Adrenal gland (tissue), 12 donors: Measurements from ENCODE around the gene TRAPPC14. TPM values are rescaled to one million over a fixed set of nuclear protein-coding genes. Genes with fewer than 3 reads are reported as not detected.

Experiments used
- DNase-seq, 7 donors: peaks; one replicate each; pipeline ENCODE4 v3.0.0-alpha.2; 2019 to 2020
- H3K27ac ChIP-seq, 5 donors: fragments of 200-600 bp; sonication (generic) in 4 of 5; 1 replicate in 3 of 5; 2 replicates in 2 of 5; pipeline versions ENCODE4 v1.5.1 to v1.8.0; 2016 to 2020; ENCODE audit warnings: mild to moderate bottlenecking in 1 of 5
- H3K27me3 ChIP-seq: fragments of 200-600 bp; 2 replicates; pipeline ENCODE4 v1.8.0; 2021
- H3K36me3 ChIP-seq, 2 donors: fragments of 200-600 bp; replicated peaks in 1 of 2; 1 replicate in 1 of 2; 2 replicates in 1 of 2; pipeline versions ENCODE4 v1.5.1 to v1.8.0; 2018 to 2022
- H3K4me1 ChIP-seq, 2 donors: fragments of 200-600 bp; replicated peaks in 1 of 2; 1 replicate in 1 of 2; 2 replicates in 1 of 2; pipeline versions ENCODE4 v1.5.1 to v1.8.0; 2018 to 2021
- H3K4me3 ChIP-seq, 4 donors: fragments of 200-600 bp; sonication (generic) in 3 of 4; one replicate each; pipeline ENCODE4 v1.5.1; 2016 to 2018
- H3K9me3 ChIP-seq, 3 donors: fragments of 200-600 bp; sonication (generic) in 1 of 3; replicated peaks in 1 of 3; 1 replicate in 2 of 3; 2 replicates in 1 of 3; pipeline versions ENCODE4 v1.5.1 to v1.8.0; 2016 to 2021
- POLR2A ChIP-seq, 2 donors: fragments of 450-650 bp; IDR thresholded peaks; one replicate each; pipeline ENCODE4 v1.6.1; 2017; ENCODE audit warnings: antibody characterized with exemption in 2 of 2, mild to moderate bottlenecking in 2 of 2, moderate library complexity in 1 of 2
- WGBS, 4 donors: extraction: QIAGEN DNeasy Blood & Tissue Kit in 2 of 4; methylation state at CpG; one replicate each; pipeline versions ENCODE4 v1.1.5 to v1.1.7; 2013 to 2017; 5-methylcytosine and 5-hydroxymethylcytosine counted together
- intact Hi-C, 2 donors: fragments of 100-400 bp; cut with DNase I; formaldehyde crosslinking; loops; one replicate each; pipeline versions ENCODE4 v1.14.1 to v1.15.0; 2022 to 2023
- polyA plus RNA-seq, 3 donors: library from polyadenylated mRNA; stranded (reverse); fragments of 200-250 nt in 2 of 3; fragments of 350-450 nt in 1 of 3; fragmentation: Illumina TruSeq in 1 of 3; extraction: RNeasy Lipid Tissue Mini Kit (QIAGEN cat#74804) in 1 of 3; gene quantifications; one replicate each; pipeline ENCODE4 v1.2.3, GENCODE V29; 2013 to 2014
- total RNA-seq, 9 donors: library from RNA; depleted of rRNA in 4 of 9; stranded (reverse); fragments of >200 nt in 4 of 9; fragments of 120-200 nt in 1 of 9; fragmentation: NEBNext Ultra II Directional in 1 of 9; extraction: Animal tissue kit (Norgen Biotek cat#: 25700) in 1 of 9; gene quantifications; one replicate each; pipeline versions ENCODE4 v1.1.0 to v1.2.4, GENCODE V29; 2013 to 2023
- TF ChIP-seq, protein P1 (sequence below), 6 experiments: fragments of 450-650 bp in 4 of 6; fragments of 200-600 bp in 2 of 6; sonication (generic) in 1 of 6; IDR thresholded peaks; 1 replicate in 5 of 6; 2 replicates in 1 of 6; pipeline versions ENCODE4 v1.5.1 to v1.8.0; 2016 to 2021; ENCODE audit warnings: antibody characterized with exemption in 6 of 6, mild to moderate bottlenecking in 2 of 6, moderate library complexity in 1 of 6
- donor health status: healthy with polysubstance abuse.
- donor health status: Bipolar disorder and iron deficiency.
- donor health status: DM: yes; HTN: yes; CAD: no.
- donor health status: DM: no; HTN: no; CAD: no.
- donor health status: DM: no; HTN: no; CAD: no.
- donor health status: DM: yes; HTN: yes; CAD: no.

The TRAPPC14 gene
- total and polyA plus RNA-seq, 12 donors = 4.3 to 57.7 (median 17.5) TPM

DNA sequence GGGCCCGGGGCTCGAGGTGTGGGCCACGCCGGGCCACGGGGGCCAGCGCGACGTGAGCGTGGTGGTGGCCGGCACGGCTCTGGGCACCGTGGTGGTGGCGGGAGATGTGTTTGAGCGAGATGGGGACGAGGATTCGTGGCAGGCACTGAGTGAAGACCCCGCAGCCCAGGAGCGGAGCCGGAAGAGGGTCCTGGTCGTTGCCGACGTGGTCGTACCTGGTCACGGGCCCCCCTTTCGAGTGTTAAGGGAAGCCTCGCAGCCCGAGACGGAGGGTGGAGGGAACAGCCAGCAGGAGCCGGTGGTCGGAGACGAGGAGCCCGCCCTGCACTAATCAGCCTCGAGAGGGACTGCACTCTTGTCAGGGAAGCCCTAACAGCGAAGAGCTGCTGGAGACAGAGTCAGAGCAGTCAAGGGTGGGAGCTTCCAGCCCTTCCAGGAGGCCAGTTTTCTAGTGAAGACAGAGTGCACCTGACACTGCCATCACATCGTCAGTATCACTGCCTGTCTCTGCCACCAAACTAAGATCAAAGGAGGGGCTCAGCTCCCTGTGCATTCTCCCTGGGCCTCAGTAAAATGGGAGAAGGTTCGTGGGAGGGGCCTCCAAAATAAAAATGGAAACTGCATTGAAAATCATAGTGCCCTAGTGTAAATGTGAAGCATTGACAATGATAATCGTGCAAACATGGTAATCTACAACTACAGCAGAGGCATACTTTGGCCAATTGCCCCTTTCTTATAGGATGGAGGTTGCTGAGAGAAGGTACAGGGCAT, 30.5 kb downstream of the TRAPPC14 start:
- no peaks in the 10 kb centered on the region for H3K9me3 ChIP-seq
- H3K4me3 ChIP-seq = peak overlapping the region; percentile 25 to 95 (median 71)
- peak overlapping the region in 3 of 5 donors; percentile 87 to 99 (median 95) for H3K27ac ChIP-seq
- no peak for TF ChIP-seq POLR2A (IDR thresholded peaks at IDR 0.05)
- TF ChIP-seq, protein P1, sequence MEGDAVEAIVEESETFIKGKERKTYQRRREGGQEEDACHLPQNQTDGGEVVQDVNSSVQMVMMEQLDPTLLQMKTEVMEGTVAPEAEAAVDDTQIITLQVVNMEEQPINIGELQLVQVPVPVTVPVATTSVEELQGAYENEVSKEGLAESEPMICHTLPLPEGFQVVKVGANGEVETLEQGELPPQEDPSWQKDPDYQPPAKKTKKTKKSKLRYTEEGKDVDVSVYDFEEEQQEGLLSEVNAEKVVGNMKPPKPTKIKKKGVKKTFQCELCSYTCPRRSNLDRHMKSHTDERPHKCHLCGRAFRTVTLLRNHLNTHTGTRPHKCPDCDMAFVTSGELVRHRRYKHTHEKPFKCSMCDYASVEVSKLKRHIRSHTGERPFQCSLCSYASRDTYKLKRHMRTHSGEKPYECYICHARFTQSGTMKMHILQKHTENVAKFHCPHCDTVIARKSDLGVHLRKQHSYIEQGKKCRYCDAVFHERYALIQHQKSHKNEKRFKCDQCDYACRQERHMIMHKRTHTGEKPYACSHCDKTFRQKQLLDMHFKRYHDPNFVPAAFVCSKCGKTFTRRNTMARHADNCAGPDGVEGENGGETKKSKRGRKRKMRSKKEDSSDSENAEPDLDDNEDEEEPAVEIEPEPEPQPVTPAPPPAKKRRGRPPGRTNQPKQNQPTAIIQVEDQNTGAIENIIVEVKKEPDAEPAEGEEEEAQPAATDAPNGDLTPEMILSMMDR (IDR thresholded peaks at IDR 0.05) = no peak
- intact Hi-C loops = no loop called here
- H3K36me3 ChIP-seq = no peaks in the 10 kb centered on the region
- peaks cover 14 to 26% of the 10 kb centered on the region in 2 donors for H3K4me1 ChIP-seq
- 4 to 6% (median 5%) methylated on average over 22 to 37 of the region's 37 CpGs for WGBS, 4 donors
- H3K27me3 ChIP-seq = no peaks in the 10 kb centered on the region
- peak in 3 of 7 donors; percentile 38 to 43 (median 39) for DNase-seq

DNA sequence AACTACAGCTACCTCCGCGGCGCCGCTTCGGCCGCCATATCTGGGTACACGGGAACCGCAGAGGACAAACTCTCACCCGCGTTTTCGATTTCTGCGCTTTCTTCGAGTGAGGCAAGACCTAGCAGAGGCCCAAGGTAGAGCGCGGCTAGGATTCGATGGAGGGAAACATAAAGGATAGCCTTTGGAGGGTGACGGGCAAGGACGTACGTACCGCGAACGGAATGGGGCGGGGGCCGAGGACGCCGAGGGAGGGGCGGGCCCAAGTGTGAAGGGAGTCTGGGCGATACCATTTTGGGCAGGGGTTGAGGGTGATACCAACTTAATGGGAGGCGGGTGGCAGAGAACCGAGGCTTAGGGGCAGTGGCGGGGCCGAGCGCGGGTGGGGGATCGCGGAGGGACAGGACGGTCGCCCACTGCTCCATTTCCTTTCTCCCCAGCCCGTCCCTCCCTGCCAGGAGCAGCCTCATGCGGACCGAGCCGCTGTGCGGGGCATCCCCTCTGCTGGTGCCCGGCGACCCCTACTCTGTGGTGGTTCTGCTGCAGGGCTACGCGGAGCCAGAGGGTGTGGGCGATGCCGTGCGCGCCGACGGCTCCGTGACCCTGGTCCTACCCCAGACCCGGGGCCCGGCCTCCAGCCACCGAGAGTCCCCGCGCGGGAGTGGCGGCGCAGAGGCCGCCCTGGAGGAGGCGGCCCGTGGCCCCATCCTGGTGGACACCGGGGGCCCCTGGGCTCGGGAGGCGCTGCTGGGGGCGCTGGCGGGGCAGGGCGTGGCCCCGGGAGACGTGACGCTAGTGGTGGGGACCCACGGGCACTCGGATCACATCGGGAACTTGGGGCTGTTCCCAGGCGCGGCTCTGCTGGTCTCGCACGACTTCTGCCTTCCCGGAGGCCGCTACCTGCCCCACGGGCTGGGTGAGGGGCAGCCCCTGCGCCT, 31.3 kb downstream of the TRAPPC14 start, which contains the start of gene MBLAC1:
Gene MBLAC1, plus strand, starts transcription at position 37 of the 935 bp plus-strand sequence. Its CDS starts 429 bp downstream, at position 466.
- H3K4me1 ChIP-seq = peaks cover 14 to 26% of the 10 kb centered on the region in 2 donors
- H3K27me3 ChIP-seq = no peaks in the 10 kb centered on the region
- TF ChIP-seq POLR2A (IDR thresholded peaks at IDR 0.05) = peak; percentile 22 to 59
- TF ChIP-seq, protein P1 (IDR thresholded peaks at IDR 0.05) = no peak
- WGBS, 4 donors = 0 to 1% (median 0%) methylated on average over 24 to 85 of the region's 85 CpGs
- H3K9me3 ChIP-seq = no peaks in the 10 kb centered on the region
- H3K27ac ChIP-seq = peak within 1 kb of the TSS; percentile 87 to 99 (median 92)
- H3K4me3 ChIP-seq = peak within 1 kb of the TSS; percentile 57 to 95 (median 71)
- intact Hi-C loops = no loop called here
- peak; percentile 88 to 94 (median 91) for DNase-seq
- H3K36me3 ChIP-seq = no peaks in the 10 kb centered on the region

DNA sequence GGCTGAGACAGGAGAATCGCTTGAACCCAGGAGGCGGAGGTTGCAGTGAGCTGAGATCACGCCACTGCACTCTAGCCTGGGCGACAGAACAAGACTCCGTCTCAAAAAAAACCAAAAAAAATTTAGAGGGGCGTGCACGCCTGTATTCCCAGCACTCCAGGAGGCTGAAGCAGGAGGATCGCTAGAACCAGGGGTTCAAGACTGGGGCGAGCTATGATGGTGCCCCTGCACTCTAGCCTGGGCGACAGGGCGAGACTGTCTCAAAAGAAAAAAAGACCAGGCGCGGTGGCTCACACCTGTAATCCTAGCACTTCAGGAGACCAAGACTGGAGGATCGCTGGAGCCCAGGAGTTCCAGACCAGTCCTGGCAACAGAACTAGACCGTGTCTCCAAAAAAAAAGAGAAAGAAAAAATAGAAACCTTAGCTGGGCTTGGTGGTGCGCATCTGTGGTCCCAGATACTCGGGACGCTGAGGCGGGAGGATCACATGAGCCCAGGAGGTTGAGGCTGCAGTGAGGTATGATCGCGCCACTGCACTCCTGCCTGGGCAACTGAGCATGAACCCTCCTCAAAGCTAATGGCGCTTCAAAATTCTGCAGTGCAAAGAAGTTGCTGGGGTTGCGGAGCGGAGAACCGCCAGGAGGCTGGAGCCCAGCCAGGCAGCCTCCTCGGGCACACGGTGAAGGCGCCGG, 32.1 kb downstream of the TRAPPC14 start:
- intact Hi-C loops = no loop called here
- Histone ChIP-seq H3K9me3 (no peaks in the 10 kb centered on the region), H3K27me3 (no peaks in the 10 kb centered on the region), H3K4me3 (peak overlapping the region; percentile 57 to 95 (median 71)), H3K27ac (peak overlapping the region; percentile 87 to 99 (median 92)), H3K4me1 (peaks cover 14 to 26% of the 10 kb centered on the region in 2 donors), H3K36me3 (no peaks in the 10 kb centered on the region)
- no peak for DNase-seq
- WGBS, 4 donors = 11 to 20% (median 13%) methylated on average over 17 to 29 of the region's 29 CpGs
- no peak for TF ChIP-seq POLR2A (IDR thresholded peaks at IDR 0.05)
- TF ChIP-seq, protein P1 (IDR thresholded peaks at IDR 0.05) = peak in 1 of 6 experiments; percentile 12
